ENCODE data around the gene RSBN1L.
"Not testable (repeated sequence)": the region's sequence is repeated elsewhere in the genome, so short reads cannot be mapped to it uniquely, and the experiment has no call there.

RSBN1L gene

GRCh38 chr7:77696057-77696642, at the start of gene RSBN1L:
Gene RSBN1L, plus strand, starts transcription at chr7:77696459. Its CDS starts 11 bp downstream, at chr7:77696470.
- DNase-seq: peak; percentile 98

- DNase-seq: no peak
Observed at GRCh38 chr7:77648742-77649338, 47.4 kb upstream of the RSBN1L start.

GRCh38 chr7:77649716-77650349, 46.4 kb upstream of the RSBN1L start:
- DNase-seq: no peak

GRCh38 chr7:77651575-77652162, 44.6 kb upstream of the RSBN1L start:
- peak; percentile 21 for DNase-seq

- DNase-seq: not testable (repeated sequence)
Observed at GRCh38 chr7:77652826-77653225, 43.4 kb upstream of the RSBN1L start.

GRCh38 chr7:77653572-77653971, 42.7 kb upstream of the RSBN1L start:
- no peak for DNase-seq

- DNase-seq: no peak
Observed at GRCh38 chr7:77655356-77655755, 40.9 kb upstream of the RSBN1L start.

- no peak for DNase-seq
Observed at GRCh38 chr7:77655836-77656455, 40.3 kb upstream of the RSBN1L start.

- DNase-seq: no peak
Observed at GRCh38 chr7:77657427-77658224, 38.6 kb upstream of the RSBN1L start.

GRCh38 chr7:77658928-77659327, 37.3 kb upstream of the RSBN1L start:
- DNase-seq: no peak

GRCh38 chr7:77661816-77662215, 34.4 kb upstream of the RSBN1L start:
- no peak for DNase-seq

GRCh38 chr7:77662869-77663268, 33.4 kb upstream of the RSBN1L start:
- no peak for DNase-seq

GRCh38 chr7:77664715-77665114, 31.5 kb upstream of the RSBN1L start:
- DNase-seq: no peak

GRCh38 chr7:77665161-77665560, 31.1 kb upstream of the RSBN1L start:
- DNase-seq: no peak

- no peak for DNase-seq
Observed at GRCh38 chr7:77667459-77668086, 28.7 kb upstream of the RSBN1L start.

- no peak for DNase-seq
Observed at GRCh38 chr7:77674878-77675277, 21.4 kb upstream of the RSBN1L start.

GRCh38 chr7:77679608-77680007, 16.7 kb upstream of the RSBN1L start:
- no peak for DNase-seq

- DNase-seq: no peak
Observed at GRCh38 chr7:77680266-77680665, 16.0 kb upstream of the RSBN1L start.

- DNase-seq: no peak
Observed at GRCh38 chr7:77684030-77684429, 12.2 kb upstream of the RSBN1L start.

GRCh38 chr7:77685233-77685632, 11.0 kb upstream of the RSBN1L start:
- DNase-seq: no peak

- no peak for DNase-seq
Observed at GRCh38 chr7:77687100-77687746, 9.0 kb upstream of the RSBN1L start.

- no peak for DNase-seq
Observed at GRCh38 chr7:77687747-77688144, 8.5 kb upstream of the RSBN1L start.

All from activated CD8-positive, alpha-beta memory T cell treated with anti-CD3 and anti-CD28 coated beads, Interleukin-2, amount 50 U/mL, for 4 hours (primary cell).